Fibroblast of lung (primary cell): ENCODE measurements around the gene ITPK1. TPM values are rescaled to one million over a fixed set of nuclear protein-coding genes. Genes with fewer than 3 reads are reported as not detected.

Source experiments
- DNase-seq, 2 donors: peaks; one replicate each; pipeline versions ENCODE4 v3.0.0 to v3.0.0-alpha.2; 2010; ENCODE audit warnings: low read depth in 2 of 2
- H2AFZ ChIP-seq: 2 replicates; pipeline ENCODE4 v1.5.1; 2012; ENCODE audit warnings: low read length, control low read depth, inconsistent platforms
- H3K27ac ChIP-seq: 2 replicates; pipeline ENCODE4 v1.5.1; 2011; ENCODE audit warnings: low read length, control low read depth; ENCODE audit not compliant: insufficient read depth
- H3K27me3 ChIP-seq: 2 replicates; pipeline ENCODE4 v1.5.1; 2011; ENCODE audit warnings: mild to moderate bottlenecking, low read length; ENCODE audit not compliant: control insufficient read depth, insufficient read depth
- H3K36me3 ChIP-seq: 2 replicates; pipeline ENCODE4 v1.5.1; 2011; ENCODE audit warnings: low read length; ENCODE audit not compliant: control insufficient read depth, insufficient read depth
- H3K4me1 ChIP-seq: 2 replicates; pipeline ENCODE4 v1.5.1; 2011; ENCODE audit warnings: low read length; ENCODE audit not compliant: control insufficient read depth, insufficient read depth; ENCODE audit errors: extremely low read depth
- H3K4me2 ChIP-seq: 2 replicates; pipeline ENCODE4 v1.5.1; 2011; ENCODE audit warnings: low read length, control low read depth; ENCODE audit not compliant: insufficient read depth; ENCODE audit errors: extremely low read depth
- H3K4me3 ChIP-seq, 4 experiments: fragments of 200-600 bp in 1 of 4; sonication (generic) in 1 of 4; replicated peaks in 1 of 4; 2 replicates each; pipeline ENCODE4 v1.5.1; 2011 to 2016; ENCODE audit warnings: low read length in 4 of 4, low read depth in 3 of 4, mild to moderate bottlenecking in 3 of 4, control low read depth in 2 of 4, inconsistent platforms in 1 of 4, mixed read lengths in 1 of 4; ENCODE audit not compliant: insufficient read depth in 1 of 4; ENCODE audit errors: control extremely low read depth in 1 of 4
- H3K79me2 ChIP-seq: 2 replicates; pipeline ENCODE4 v1.5.1; 2012; ENCODE audit warnings: mild to moderate bottlenecking, low read length, inconsistent platforms; ENCODE audit not compliant: control insufficient read depth, insufficient read depth
- H3K9ac ChIP-seq: 2 replicates; pipeline ENCODE4 v1.5.1; 2011; ENCODE audit warnings: mild to moderate bottlenecking, low read length, control low read depth; ENCODE audit not compliant: insufficient read depth
- H3K9me3 ChIP-seq: 2 replicates; pipeline ENCODE4 v1.5.1; 2012; ENCODE audit warnings: low read depth, low read length; ENCODE audit not compliant: control insufficient read depth, insufficient read depth
- H4K20me1 ChIP-seq: 2 replicates; pipeline ENCODE4 v1.5.1; 2011; ENCODE audit warnings: low read length; ENCODE audit not compliant: control insufficient read depth, insufficient read depth; ENCODE audit errors: extremely low read depth
- EZH2 ChIP-seq: IDR thresholded peaks from 2 replicates; pipeline ENCODE4 v1.5.1; 2012; ENCODE audit warnings: low read length, control low read depth, mild to moderate bottlenecking; ENCODE audit errors: missing control alignments
- polyA plus RNA-seq, 2 donors: library from polyadenylated mRNA; depleted of rRNA in 1 of 2; stranded (reverse) in 1 of 2; unstranded in 1 of 2; fragments of >200 nt; gene quantifications; 2 replicates each; pipeline ENCODE4 v1.2.1, GENCODE V29; 2011 to 2012; ENCODE audit warnings: missing spikeins in 1 of 2
- total RNA-seq: library from RNA; depleted of rRNA; stranded (reverse); fragments of >200 nt; gene quantifications from 2 replicates; pipeline ENCODE4 v1.2.1, GENCODE V29; 2014
- TF ChIP-seq, protein P1 (sequence below), 2 donors: IDR thresholded peaks in 1 of 2; conservative IDR thresholded peaks in 1 of 2; 1 replicate in 1 of 2; 2 replicates in 1 of 2; pipeline ENCODE4 v1.5.1; 2011 to 2012; ENCODE audit warnings: low read length in 2 of 2, control low read depth in 1 of 2, inconsistent platforms in 1 of 2, low read depth in 1 of 2, mild to moderate bottlenecking in 1 of 2

ITPK1 gene
- total and polyA plus RNA-seq, 2 donors (not counting 1 experiment from before 2014, with no cell fraction given): 9.2 to 23.1 TPM

DNA sequence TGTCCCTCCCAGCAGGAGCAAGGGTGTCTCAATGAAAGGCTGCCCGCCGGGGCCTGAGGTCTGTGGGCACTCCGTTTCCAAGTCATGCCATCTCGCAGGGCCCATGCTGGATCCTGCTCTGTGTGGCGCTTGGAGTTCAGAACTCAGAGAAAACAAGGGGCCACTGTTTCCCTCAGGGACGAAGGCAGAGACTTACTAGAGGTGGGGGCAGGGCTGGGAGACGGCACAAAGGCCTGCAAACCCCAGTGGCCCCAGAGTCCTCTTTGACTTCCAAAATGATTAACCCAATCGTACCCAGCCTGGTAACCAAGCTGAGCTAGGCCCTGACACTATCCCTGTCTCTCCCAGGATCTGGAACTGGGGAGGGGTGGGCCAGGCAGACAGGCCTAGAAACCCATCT, 95.8 kb downstream of the ITPK1 start:
- Histone ChIP-seq H3K36me3 (no peaks in the 10 kb centered on the region), H2AFZ (no peak overlapping the region), H3K27me3 (no peaks in the 10 kb centered on the region), H3K9me3 (no peaks in the 10 kb centered on the region), H3K9ac (no peak overlapping the region), H3K79me2 (no peaks in the 10 kb centered on the region), H3K4me2 (no peak overlapping the region), H3K4me1 (no peaks in the 10 kb centered on the region), H3K4me3 (no peak overlapping the region), H3K27ac (no peak overlapping the region), H4K20me1 (no peaks in the 10 kb centered on the region)
- no peak for DNase-seq
- TF ChIP-seq EZH2: no peak
- TF ChIP-seq, protein P1, sequence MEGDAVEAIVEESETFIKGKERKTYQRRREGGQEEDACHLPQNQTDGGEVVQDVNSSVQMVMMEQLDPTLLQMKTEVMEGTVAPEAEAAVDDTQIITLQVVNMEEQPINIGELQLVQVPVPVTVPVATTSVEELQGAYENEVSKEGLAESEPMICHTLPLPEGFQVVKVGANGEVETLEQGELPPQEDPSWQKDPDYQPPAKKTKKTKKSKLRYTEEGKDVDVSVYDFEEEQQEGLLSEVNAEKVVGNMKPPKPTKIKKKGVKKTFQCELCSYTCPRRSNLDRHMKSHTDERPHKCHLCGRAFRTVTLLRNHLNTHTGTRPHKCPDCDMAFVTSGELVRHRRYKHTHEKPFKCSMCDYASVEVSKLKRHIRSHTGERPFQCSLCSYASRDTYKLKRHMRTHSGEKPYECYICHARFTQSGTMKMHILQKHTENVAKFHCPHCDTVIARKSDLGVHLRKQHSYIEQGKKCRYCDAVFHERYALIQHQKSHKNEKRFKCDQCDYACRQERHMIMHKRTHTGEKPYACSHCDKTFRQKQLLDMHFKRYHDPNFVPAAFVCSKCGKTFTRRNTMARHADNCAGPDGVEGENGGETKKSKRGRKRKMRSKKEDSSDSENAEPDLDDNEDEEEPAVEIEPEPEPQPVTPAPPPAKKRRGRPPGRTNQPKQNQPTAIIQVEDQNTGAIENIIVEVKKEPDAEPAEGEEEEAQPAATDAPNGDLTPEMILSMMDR (conservative IDR thresholded peaks at IDR 0.05 in 1 of 2, IDR thresholded peaks at IDR 0.05 in 1 of 2; ENCODE audit: low read depth in 1 of 2, low read length in 2 of 2): no peak

DNA sequence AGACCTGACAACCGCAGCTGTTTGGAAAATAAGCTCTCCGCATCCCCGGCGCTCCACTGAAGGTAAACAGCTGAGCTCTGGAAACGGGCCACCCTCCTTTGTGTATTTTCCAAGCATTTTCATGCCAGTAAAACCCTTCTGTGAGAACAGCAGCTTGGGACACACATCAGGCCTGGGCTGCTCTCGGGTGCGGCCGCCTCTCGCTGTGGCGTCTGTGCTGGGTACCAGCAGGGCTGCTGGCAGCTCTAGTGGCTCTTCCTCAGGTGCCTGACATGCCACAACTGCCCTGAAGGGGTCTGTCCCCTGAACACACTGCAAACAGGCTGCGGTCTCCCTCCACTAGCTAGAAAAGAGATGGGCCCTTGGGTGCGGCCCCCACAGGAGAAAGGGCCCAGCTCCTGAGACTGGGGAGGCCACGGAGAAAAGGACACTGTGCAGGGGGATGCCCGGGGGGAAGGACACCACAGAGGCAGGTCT, 96.3 kb downstream of the ITPK1 start:
- Histone ChIP-seq H3K79me2 (no peaks in the 10 kb centered on the region), H3K27me3 (no peaks in the 10 kb centered on the region), H3K9me3 (no peaks in the 10 kb centered on the region), H3K27ac (no peak overlapping the region), H3K4me2 (no peak overlapping the region), H3K4me3 (no peak overlapping the region), H3K36me3 (no peaks in the 10 kb centered on the region), H4K20me1 (no peaks in the 10 kb centered on the region), H3K9ac (no peak overlapping the region), H2AFZ (no peak overlapping the region), H3K4me1 (no peaks in the 10 kb centered on the region)
- DNase-seq: no peak
- TF ChIP-seq EZH2: no peak
- TF ChIP-seq, protein P1 (conservative IDR thresholded peaks at IDR 0.05 in 1 of 2, IDR thresholded peaks at IDR 0.05 in 1 of 2; ENCODE audit: low read depth in 1 of 2, low read length in 2 of 2): no peak

DNA sequence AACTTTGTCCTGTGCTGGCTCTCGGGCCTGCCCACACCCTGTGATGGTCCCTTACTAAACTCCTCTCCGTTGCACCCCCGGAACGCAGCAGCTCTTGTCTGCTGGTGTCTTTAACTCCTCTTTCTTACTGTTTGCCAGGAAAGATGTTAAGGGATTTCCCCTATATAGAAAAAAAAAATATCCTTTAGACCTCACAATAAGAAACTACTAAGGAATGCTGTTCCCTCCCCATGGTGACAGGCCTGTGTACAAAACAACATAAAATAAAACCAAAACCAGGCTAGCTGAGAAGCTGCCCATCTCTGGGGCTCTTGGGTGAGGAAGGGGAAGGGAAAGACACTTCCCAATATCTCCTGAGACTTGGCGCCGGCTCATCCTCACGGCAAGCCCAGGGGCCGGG, 97.4 kb downstream of the ITPK1 start:
- H2AFZ ChIP-seq: no peak overlapping the region
- DNase-seq: no peak
- H3K79me2 ChIP-seq: no peaks in the 10 kb centered on the region
- peaks cover 3% of the 10 kb centered on the region for H3K4me1 ChIP-seq
- H3K36me3 ChIP-seq: no peaks in the 10 kb centered on the region
- no peaks in the 10 kb centered on the region for H3K9me3 ChIP-seq
- no peaks in the 10 kb centered on the region for H4K20me1 ChIP-seq
- no peak overlapping the region for H3K9ac ChIP-seq
- no peak overlapping the region for H3K4me3 ChIP-seq
- no peaks in the 10 kb centered on the region for H3K27me3 ChIP-seq
- no peak for TF ChIP-seq EZH2
- TF ChIP-seq, protein P1 (conservative IDR thresholded peaks at IDR 0.05 in 1 of 2, IDR thresholded peaks at IDR 0.05 in 1 of 2; ENCODE audit: low read depth in 1 of 2, low read length in 2 of 2): no peak
- H3K4me2 ChIP-seq: no peak overlapping the region
- no peak overlapping the region for H3K27ac ChIP-seq
